GM23338 (cell line): ENCODE data around the gene ARSI. TPM values are rescaled to one million over a fixed set of nuclear protein-coding genes. Genes with fewer than 3 reads are reported as not detected.

Experiments used
- ATAC-seq: fragments of 200-7000 bp; cut with Tn5 transposase; 3 replicates; pipeline ENCODE4 v1.9.1; 2020
- DNase-seq: peaks from one replicate; pipeline ENCODE4 v3.0.0-alpha.2; 2015; ENCODE audit warnings: low spot score
- H2AFZ ChIP-seq: fragments of 200-600 bp; sonication (generic); 2 replicates; pipeline ENCODE4 v1.8.0; 2016; ENCODE audit warnings: antibody characterized with exemption, mild to moderate bottlenecking, moderate library complexity
- H3F3A ChIP-seq: fragments of 200-600 bp; sonication (generic); replicated peaks from 2 replicates; pipeline ENCODE4 v1.8.0; 2017; ENCODE audit warnings: antibody characterized with exemption, mixed run types, low read depth
- H3K27ac ChIP-seq: fragments of 200-600 bp; sonication (generic); 2 replicates; pipeline ENCODE4 v1.6.1; 2016; ENCODE audit warnings: low read depth
- H3K27me3 ChIP-seq: fragments of 200-600 bp; sonication (generic); 2 replicates; pipeline ENCODE4 v1.8.0; 2016; ENCODE audit warnings: mild to moderate bottlenecking, mixed run types, moderate library complexity; ENCODE audit not compliant: insufficient read depth
- H3K36me3 ChIP-seq: fragments of 200-600 bp; sonication (generic); 2 replicates; pipeline ENCODE4 v1.8.0; 2016; ENCODE audit warnings: mild to moderate bottlenecking; ENCODE audit not compliant: insufficient read depth
- H3K4me1 ChIP-seq: fragments of 200-600 bp; sonication (generic); 2 replicates; pipeline ENCODE4 v1.8.0; 2016; ENCODE audit warnings: mild to moderate bottlenecking, moderate library complexity; ENCODE audit not compliant: insufficient read depth
- H3K4me2 ChIP-seq: fragments of 200-600 bp; sonication (generic); 2 replicates; pipeline ENCODE4 v1.7.1; 2017; ENCODE audit warnings: mixed run types
- H3K4me3 ChIP-seq: fragments of 200-600 bp; sonication (generic); 2 replicates; pipeline ENCODE4 v1.6.1; 2016; ENCODE audit warnings: mixed run types
- H3K79me2 ChIP-seq: fragments of 200-600 bp; sonication (generic); replicated peaks from 2 replicates; pipeline ENCODE4 v1.8.0; 2017; ENCODE audit warnings: mild to moderate bottlenecking; ENCODE audit not compliant: insufficient read depth
- H3K9me2 ChIP-seq: fragments of 200-600 bp; sonication (generic); 2 replicates; pipeline ENCODE4 v1.8.0; 2017; ENCODE audit not compliant: insufficient read depth
- H4K20me1 ChIP-seq: fragments of 200-600 bp; sonication (generic); replicated peaks from 2 replicates; pipeline ENCODE4 v1.8.0; 2017; ENCODE audit warnings: mild to moderate bottlenecking; ENCODE audit not compliant: insufficient read depth
- H3K27ac Mint-ChIP-seq: 2 replicates; pipeline ENCODE4 v1.8.0; 2020; ENCODE audit warnings: inconsistent platforms, mild to moderate bottlenecking, moderate library complexity, mixed read lengths
- H3K27me3 Mint-ChIP-seq: 3 replicates; pipeline ENCODE4 v1.8.0; 2022; ENCODE audit warnings: low read depth, mild to moderate bottlenecking, moderate library complexity, mixed read lengths, inconsistent platforms; ENCODE audit not compliant: insufficient read depth, poor library complexity
- H3K36me3 Mint-ChIP-seq: 3 replicates; pipeline ENCODE4 v1.8.0; 2021; ENCODE audit warnings: low read depth, mild to moderate bottlenecking, inconsistent platforms, moderate library complexity, mixed read lengths
- H3K4me1 Mint-ChIP-seq: 3 replicates; pipeline ENCODE4 v1.8.0; 2020; ENCODE audit warnings: mild to moderate bottlenecking, inconsistent platforms, mixed read lengths
- H3K4me3 Mint-ChIP-seq: 3 replicates; pipeline ENCODE4 v1.8.0; 2021; ENCODE audit warnings: moderate library complexity, mild to moderate bottlenecking, inconsistent platforms, mixed read lengths
- H3K9me3 Mint-ChIP-seq: 3 replicates; pipeline ENCODE4 v1.8.0; 2020; ENCODE audit warnings: moderate library complexity, mild to moderate bottlenecking, inconsistent platforms, mixed read lengths
- CREB1 ChIP-seq: fragments of 250-450 bp; sonication (Bioruptor Pico); IDR thresholded peaks from 2 replicates; pipeline ENCODE4 v1.5.0; 2020; ENCODE audit warnings: low read depth, mild to moderate bottlenecking, moderate library complexity
- CTCF ChIP-seq, 2 experiments: fragments of 200-600 bp in 1 of 2; sonication (generic) in 1 of 2; conservative IDR thresholded peaks; 2 replicates each; pipeline versions ENCODE4 v1.5.1 to v1.6.1; 2016 to 2017; ENCODE audit warnings: antibody characterized with exemption in 2 of 2, low read depth in 2 of 2, mild to moderate bottlenecking in 2 of 2, moderate library complexity in 1 of 2
- EZH2phosphoT487 ChIP-seq: fragments of 200-600 bp; sonication (generic); IDR thresholded peaks from one replicate; pipeline ENCODE4 v1.8.1; 2018; ENCODE audit warnings: antibody characterized with exemption; ENCODE audit not compliant: unreplicated experiment
- JUNB ChIP-seq: IDR thresholded peaks from one replicate; pipeline ENCODE4 v1.6.1; 2016; ENCODE audit warnings: antibody characterized with exemption; ENCODE audit not compliant: unreplicated experiment
- NANOG ChIP-seq: IDR thresholded peaks from 2 replicates; pipeline ENCODE4 v1.6.1; 2016; ENCODE audit warnings: antibody characterized with exemption, borderline replicate concordance
- POLR2AphosphoS5 ChIP-seq: IDR thresholded peaks from 2 replicates; pipeline ENCODE4 v1.6.1; 2016; ENCODE audit warnings: antibody characterized with exemption, low read depth
- ZNF114 ChIP-seq: fragments of 250-450 bp; sonication (Bioruptor Pico); IDR thresholded peaks from 2 replicates; pipeline ENCODE4 v1.5.0; 2020; ENCODE audit warnings: mild to moderate bottlenecking, moderate library complexity
- ZNF462 ChIP-seq: fragments of 250-450 bp; sonication (Bioruptor Pico); IDR thresholded peaks from 2 replicates; pipeline ENCODE4 v1.5.0; 2020; ENCODE audit warnings: mild to moderate bottlenecking, moderate library complexity
- polyA plus RNA-seq: library from polyadenylated mRNA; unstranded; fragments of >200 nt; fragmentation: Nextera tagmentation; extraction: Ambion mirVana; gene quantifications from 2 replicates; pipeline ENCODE4 v1.2.1, GENCODE V29; 2016
- total RNA-seq: library from RNA; depleted of rRNA; stranded (reverse); fragments of >200 nt; shearing (Covaris generic); gene quantifications from 2 replicates; pipeline ENCODE4 v1.2.3, GENCODE V29; 2014

The ARSI gene
- total and polyA plus RNA-seq, 2 experiments from 2014 or later: 0.99 to 6.9 TPM

- Histone ChIP-seq H3K27me3 (no peaks in the 10 kb centered on the region), H3K9me2 (no peaks in the 10 kb centered on the region), H3K4me3 (no peak overlapping the region), H3K36me3 (no peaks in the 10 kb centered on the region), H3K79me2 (no peaks in the 10 kb centered on the region), H3K4me1 (no peaks in the 10 kb centered on the region), H4K20me1 (no peaks in the 10 kb centered on the region), H3K27ac (no peak overlapping the region), H3K4me2 (no peak overlapping the region), H2AFZ (no peak overlapping the region), H3F3A (no peaks in the 10 kb centered on the region)
- Mint-ChIP-seq H3K36me3 (no peaks in the 10 kb centered on the region), H3K9me3 (no peaks in the 10 kb centered on the region), H3K4me1 (no peaks in the 10 kb centered on the region), H3K27ac (no peak overlapping the region), H3K4me3 (no peak overlapping the region), H3K27me3 (peaks cover 4% of the 10 kb centered on the region)
- ATAC-seq (no peak), DNase-seq (no peak)
- peak in 1 of 2 experiments; percentile 20; a peak in 2 of 4 replicates for TF ChIP-seq CTCF (conservative IDR thresholded peaks at IDR 0.05; ENCODE audit: low read depth in 2 of 2)
- TF ChIP-seq ZNF462: no peak
These were observed 53.0 kb downstream of the ARSI start for GRCh38 chr5:150249744-150250143.

GRCh38 chr5:150248946-150249345, 53.8 kb downstream of the ARSI start:
- no peak overlapping the region for H3K4me2 ChIP-seq
- no peaks in the 10 kb centered on the region for H3K4me1 ChIP-seq
- no peak for DNase-seq
- no peaks in the 10 kb centered on the region for H3F3A ChIP-seq
- no peaks in the 10 kb centered on the region for H4K20me1 ChIP-seq
- peaks cover 6% of the 10 kb centered on the region for H3K27me3 Mint-ChIP-seq
- no peaks in the 10 kb centered on the region for H3K9me2 ChIP-seq
- H3K36me3 ChIP-seq: no peaks in the 10 kb centered on the region
- no peaks in the 10 kb centered on the region for H3K27me3 ChIP-seq
- no peaks in the 10 kb centered on the region for H3K4me1 Mint-ChIP-seq
- H3K9me3 Mint-ChIP-seq: no peaks in the 10 kb centered on the region
- no peak overlapping the region for H3K27ac ChIP-seq
- no peak overlapping the region for H2AFZ ChIP-seq
- H3K4me3 ChIP-seq: no peak overlapping the region
- H3K36me3 Mint-ChIP-seq: no peaks in the 10 kb centered on the region
- no peak overlapping the region for H3K4me3 Mint-ChIP-seq
- H3K27ac Mint-ChIP-seq: no peak overlapping the region
- no peak for ATAC-seq
- H3K79me2 ChIP-seq: no peaks in the 10 kb centered on the region
- TF ChIP-seq NANOG (no peak), CTCF (conservative IDR thresholded peaks at IDR 0.05; ENCODE audit: low read depth in 2 of 2) (no peak), CREB1 (CRISPR knock-in tag) (no peak), EZH2phosphoT487 (no peak), POLR2AphosphoS5 (no peak), ZNF114 (CRISPR knock-in tag) (no peak), JUNB (no peak)
